CD4-positive, alpha-beta memory T cell (primary cell): ENCODE data around the gene RAMP1. TPM values are rescaled to one million over a fixed set of nuclear protein-coding genes. Genes with fewer than 3 reads are reported as not detected.

Experiments
- CTCF ChIA-PET: fragments of 350-600 bp; sonication (Branson Sonifier 250); formaldehyde crosslinking; loops from one replicate; lab custom pipeline; 2021; ENCODE audit warnings: inconsistent platforms; ENCODE audit not compliant: partially characterized antibody; lab: Charles Lee
- POLR2A ChIA-PET: fragments of 350-600 bp; sonication (Branson Sonifier 250); formaldehyde crosslinking; loops from one replicate; lab custom pipeline; 2021; ENCODE audit not compliant: partially characterized antibody; lab: Charles Lee
- DNase-seq, 5 donors: peaks; one replicate each; pipeline versions ENCODE4 v3.0.0 to v3.0.0-alpha.2; 2020 to 2022; ENCODE audit warnings: mixed read lengths in 1 of 5
- H3K27ac ChIP-seq: one replicate; pipeline ENCODE4 v1.7.0; 2013; ENCODE audit warnings: low read depth, low read length
- H3K27me3 ChIP-seq: 2 replicates; pipeline ENCODE4 v1.7.0; 2013; ENCODE audit warnings: mild to moderate bottlenecking, low read length, moderate library complexity; ENCODE audit not compliant: insufficient read depth
- H3K36me3 ChIP-seq: 2 replicates; pipeline ENCODE4 v1.7.0; 2013; ENCODE audit warnings: mild to moderate bottlenecking, low read length, moderate library complexity; ENCODE audit not compliant: insufficient read depth
- H3K4me1 ChIP-seq: 2 replicates; pipeline ENCODE4 v1.7.0; 2013; ENCODE audit warnings: mild to moderate bottlenecking, low read length, moderate library complexity; ENCODE audit not compliant: insufficient read depth
- H3K4me3 ChIP-seq, 2 donors: one replicate each; pipeline ENCODE4 v1.7.0; 2013; ENCODE audit warnings: low read length in 2 of 2, mild to moderate bottlenecking in 1 of 2
- H3K9me3 ChIP-seq, 2 donors: one replicate each; pipeline ENCODE4 v1.7.0; 2013; ENCODE audit warnings: low read length in 2 of 2, control low read depth in 1 of 2; ENCODE audit not compliant: control insufficient read depth in 1 of 2
- H3K27ac Mint-ChIP-seq, 7 donors: one replicate each; pipeline ENCODE4 v1.8.0; 2020 to 2021; ENCODE audit warnings: mixed read lengths in 7 of 7, mild to moderate bottlenecking in 6 of 7, inconsistent platforms in 3 of 7, moderate library complexity in 3 of 7
- H3K27me3 Mint-ChIP-seq, 2 donors: one replicate each; pipeline ENCODE4 v1.8.0; 2020 to 2021; ENCODE audit warnings: mixed read lengths in 2 of 2
- H3K36me3 Mint-ChIP-seq, 2 donors: one replicate each; pipeline ENCODE4 v1.8.0; 2020 to 2021; ENCODE audit warnings: mixed read lengths in 2 of 2, inconsistent platforms in 1 of 2, mild to moderate bottlenecking in 1 of 2
- H3K4me1 Mint-ChIP-seq, 4 donors: one replicate each; pipeline ENCODE4 v1.8.0; 2020 to 2021; ENCODE audit warnings: mixed read lengths in 4 of 4, mild to moderate bottlenecking in 1 of 4
- H3K4me3 Mint-ChIP-seq, 8 donors: one replicate each; pipeline ENCODE4 v1.8.0; 2020 to 2021; ENCODE audit warnings: mixed read lengths in 8 of 8, mild to moderate bottlenecking in 7 of 8, moderate library complexity in 6 of 8, inconsistent platforms in 3 of 8
- H3K9me3 Mint-ChIP-seq, 8 donors: one replicate each; pipeline ENCODE4 v1.8.0; 2020 to 2021; ENCODE audit warnings: mixed read lengths in 8 of 8, mild to moderate bottlenecking in 5 of 8, inconsistent platforms in 3 of 8, moderate library complexity in 1 of 8
- intact Hi-C: fragments of 100-400 bp; cut with micrococcal nuclease; formaldehyde crosslinking; loops from one replicate; pipeline ENCODE4 v1.15.1; 2023
- polyA plus RNA-seq, 2 donors: library from polyadenylated mRNA; unstranded; fragments of 300-500 nt; fragmentation: Illumina TruSeq; gene quantifications; one replicate each; pipeline ENCODE4 v1.2.3, GENCODE V29; 2021
- total RNA-seq, 2 experiments: library from RNA; stranded (reverse); gene quantifications; one replicate each; pipeline ENCODE4 v1.2.3, GENCODE V29; 2021

The RAMP1 gene
- total and polyA plus RNA-seq, 4 experiments from 2014 or later: 1.3 to 10.8 TPM; not detected in 2

DNA sequence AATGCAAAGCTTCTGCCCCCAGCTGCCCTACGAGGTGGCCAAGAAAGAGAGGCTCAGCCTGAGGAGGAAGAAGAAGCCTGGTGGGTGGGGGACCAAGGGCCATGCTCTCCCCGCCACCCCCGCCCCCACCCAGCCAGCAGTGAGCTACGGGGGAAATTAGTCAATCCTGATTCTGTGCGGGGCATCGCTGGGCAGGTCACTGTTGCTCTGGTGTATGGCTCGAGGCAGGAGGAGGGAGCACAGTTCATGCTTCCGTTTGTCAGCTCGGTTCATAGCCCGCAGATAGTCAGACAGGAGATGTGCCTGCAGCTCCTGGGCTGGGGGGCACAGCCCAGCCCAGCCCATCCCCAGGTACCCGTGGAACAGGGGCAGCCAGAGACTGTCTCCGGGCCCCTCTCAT is 17.1 kb downstream of the RAMP1 start:
- POLR2A ChIA-PET: no interaction called here

DNA sequence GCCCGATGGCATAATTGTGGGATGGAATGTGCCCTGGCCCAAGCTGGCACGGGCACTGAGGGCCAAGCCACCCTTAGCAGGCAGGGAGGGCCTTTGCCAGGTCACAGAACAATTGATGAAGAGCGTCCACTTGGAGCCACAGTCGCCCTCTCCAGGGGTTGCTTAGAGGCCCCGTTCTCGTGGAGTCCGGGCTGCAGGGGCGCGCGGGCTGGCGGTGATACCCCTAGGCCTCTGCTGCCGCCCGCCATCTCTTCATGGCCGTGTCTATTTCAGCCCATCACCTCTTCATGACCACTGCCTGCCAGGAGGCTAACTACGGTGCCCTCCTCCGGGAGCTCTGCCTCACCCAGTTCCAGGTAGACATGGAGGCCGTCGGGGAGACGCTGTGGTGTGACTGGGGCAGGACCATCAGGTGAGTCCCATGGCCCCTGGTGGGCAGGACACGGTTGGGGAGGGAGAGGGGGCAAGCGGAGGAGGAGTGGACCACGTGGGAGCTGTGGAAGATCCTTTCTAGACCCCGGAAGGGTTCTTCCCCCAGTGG is 17.6 kb downstream of the RAMP1 start:
- DNase-seq: no peak
- POLR2A ChIA-PET: no interaction called here
- no peak overlapping the region for H3K27ac ChIP-seq
- Mint-ChIP-seq H3K9me3 (no peaks in the 10 kb centered on the region), H3K27ac (no peak overlapping the region), H3K4me3 (no peak overlapping the region), H3K36me3 (no peaks in the 10 kb centered on the region), H3K4me1 (peaks cover 0 to 8% (median 3%) of the 10 kb centered on the region in 4 donors), H3K27me3 (peaks cover 2 to 3% of the 10 kb centered on the region in 2 donors)
- no peaks in the 10 kb centered on the region for H3K9me3 ChIP-seq
- no peaks in the 10 kb centered on the region for H3K27me3 ChIP-seq
- intact Hi-C loops: no loop called here
- H3K36me3 ChIP-seq: no peaks in the 10 kb centered on the region
- CTCF ChIA-PET: no interaction called here
- H3K4me3 ChIP-seq: no peak overlapping the region
- H3K4me1 ChIP-seq: no peaks in the 10 kb centered on the region

More for the DNA sequence above, 17.1 kb downstream of the RAMP1 start:
- DNase-seq: no peak
- Mint-ChIP-seq H3K27me3 (peaks cover 3 to 4% of the 10 kb centered on the region in 2 donors), H3K4me1 (peaks cover 0 to 8% (median 3%) of the 10 kb centered on the region in 4 donors), H3K36me3 (no peaks in the 10 kb centered on the region), H3K4me3 (no peak overlapping the region), H3K9me3 (no peaks in the 10 kb centered on the region), H3K27ac (no peak overlapping the region)
- intact Hi-C loops: no loop called here
- Histone ChIP-seq H3K4me1 (no peaks in the 10 kb centered on the region), H3K4me3 (no peak overlapping the region), H3K27ac (no peak overlapping the region), H3K9me3 (no peaks in the 10 kb centered on the region), H3K27me3 (no peaks in the 10 kb centered on the region), H3K36me3 (no peaks in the 10 kb centered on the region)
- CTCF ChIA-PET: no interaction called here

DNA sequence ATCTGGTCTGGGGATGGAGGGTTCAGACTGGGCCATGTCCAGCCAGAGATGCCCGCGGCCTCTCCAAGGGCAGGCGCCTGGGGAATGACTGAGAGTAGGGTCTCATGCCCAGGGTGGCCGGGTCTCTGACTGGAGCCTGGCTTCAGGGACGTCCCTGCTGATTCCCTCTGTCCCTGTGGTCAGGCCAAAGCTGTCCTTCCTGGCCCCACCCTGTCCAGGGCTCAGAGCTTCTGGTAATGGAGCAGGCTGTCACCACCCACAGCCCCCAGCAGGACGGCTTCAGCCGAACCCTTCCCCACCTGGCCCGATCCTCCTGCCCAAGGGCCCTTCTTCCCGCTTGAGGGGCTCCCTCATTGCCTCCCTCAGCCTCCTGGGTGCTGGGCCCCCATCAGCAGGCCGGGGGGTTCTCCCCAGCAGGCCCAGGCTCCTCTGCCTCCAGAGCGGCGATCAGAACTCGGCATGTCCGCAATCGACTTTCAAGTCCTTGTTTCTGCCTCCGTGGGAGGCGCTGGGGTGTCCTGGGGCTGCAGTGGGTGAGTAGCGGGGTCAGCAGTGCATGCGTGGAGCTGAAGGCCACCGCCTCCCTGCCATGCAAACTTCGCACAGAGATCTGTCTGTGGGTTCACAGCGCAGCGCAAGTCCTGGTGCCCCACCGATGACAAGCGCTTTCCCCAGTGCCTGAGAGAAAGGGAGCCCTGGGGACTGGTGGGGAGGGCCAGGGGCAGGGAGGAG is 18.3 kb downstream of the RAMP1 start:
- Mint-ChIP-seq H3K4me3 (no peak overlapping the region), H3K27me3 (peaks cover 2 to 3% of the 10 kb centered on the region in 2 donors), H3K9me3 (no peaks in the 10 kb centered on the region), H3K36me3 (no peaks in the 10 kb centered on the region), H3K4me1 (peaks cover 0 to 8% (median 3%) of the 10 kb centered on the region in 4 donors), H3K27ac (no peak overlapping the region)
- DNase-seq: no peak
- no peaks in the 10 kb centered on the region for H3K36me3 ChIP-seq
- H3K4me1 ChIP-seq: no peaks in the 10 kb centered on the region
- ChIA-PET POLR2A (no interaction called here), CTCF (no interaction called here)
- H3K27ac ChIP-seq: no peak overlapping the region
- no peak overlapping the region for H3K4me3 ChIP-seq
- no peaks in the 10 kb centered on the region for H3K9me3 ChIP-seq
- no peaks in the 10 kb centered on the region for H3K27me3 ChIP-seq
- intact Hi-C loops: no loop called here

DNA sequence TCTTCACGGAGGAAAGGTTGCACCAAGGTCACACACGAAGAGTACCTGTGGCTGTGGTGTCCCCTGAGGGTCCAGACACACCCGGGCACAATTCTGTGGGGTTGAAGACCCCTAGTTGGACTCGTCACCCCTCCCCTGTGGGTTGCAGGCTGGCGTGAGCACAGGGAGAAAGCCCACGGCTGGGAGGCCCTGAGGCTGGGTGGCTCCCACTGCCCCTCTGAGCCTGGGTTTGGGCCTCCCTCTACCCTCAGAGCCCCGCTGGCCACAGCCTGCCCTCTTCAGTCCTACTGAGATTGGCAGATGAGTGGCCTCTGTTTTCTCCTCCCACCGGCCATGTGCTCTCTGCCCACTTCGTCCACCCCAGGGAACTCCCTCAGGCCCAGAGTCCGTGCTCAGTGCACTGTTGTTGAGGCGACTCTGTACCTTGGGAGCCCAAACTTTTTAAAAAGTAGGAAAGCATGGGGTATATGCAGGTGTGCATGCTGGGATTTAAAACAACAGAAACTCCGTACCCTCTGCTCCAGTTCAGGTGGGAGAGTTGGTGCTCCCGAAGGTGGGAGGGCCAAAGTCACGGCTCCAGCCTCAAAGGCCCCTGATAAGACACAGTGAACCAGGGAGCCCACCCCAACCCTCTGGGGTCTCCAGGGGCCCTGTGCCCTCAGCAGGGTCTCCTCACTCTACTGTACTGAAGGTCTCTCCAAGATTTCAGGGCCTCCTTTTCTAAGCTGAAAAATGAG is 19.1 kb downstream of the RAMP1 start:
- ChIA-PET CTCF (no interaction called here), POLR2A (no interaction called here)
- Mint-ChIP-seq H3K4me3 (no peak overlapping the region), H3K27ac (no peak overlapping the region), H3K4me1 (peaks cover 0 to 8% (median 2%) of the 10 kb centered on the region in 4 donors), H3K9me3 (no peaks in the 10 kb centered on the region), H3K27me3 (peaks cover 0 to 3% of the 10 kb centered on the region in 2 donors), H3K36me3 (no peaks in the 10 kb centered on the region)
- intact Hi-C loops: no loop called here
- no peak for DNase-seq
- H3K4me1 ChIP-seq: no peaks in the 10 kb centered on the region
- no peaks in the 10 kb centered on the region for H3K36me3 ChIP-seq
- H3K27me3 ChIP-seq: no peaks in the 10 kb centered on the region
- no peaks in the 10 kb centered on the region for H3K9me3 ChIP-seq
- no peak overlapping the region for H3K4me3 ChIP-seq
- H3K27ac ChIP-seq: no peak overlapping the region

DNA sequence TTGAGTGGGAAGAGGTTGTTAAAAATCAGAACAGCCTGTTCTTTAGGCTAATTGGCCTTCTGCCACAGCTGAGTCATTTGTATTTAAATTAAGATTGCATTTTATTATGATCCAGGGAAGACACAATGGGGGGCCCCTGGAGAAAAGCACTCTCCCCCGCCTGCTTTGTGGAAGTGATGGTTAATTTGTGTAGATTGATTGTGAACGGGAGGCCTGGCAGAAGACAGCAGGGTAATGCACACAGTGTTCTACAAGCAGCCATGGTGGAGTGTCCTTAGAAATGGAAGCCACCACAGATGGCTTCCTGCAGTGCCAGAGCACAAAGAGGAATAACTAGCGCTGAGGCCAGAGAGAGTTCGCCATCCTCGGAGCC is 19.6 kb downstream of the RAMP1 start:
- Mint-ChIP-seq H3K27ac (no peak overlapping the region), H3K4me3 (no peak overlapping the region), H3K27me3 (peaks cover 0 to 3% of the 10 kb centered on the region in 2 donors), H3K9me3 (no peaks in the 10 kb centered on the region), H3K4me1 (peaks cover 0 to 3% (median 0%) of the 10 kb centered on the region in 4 donors), H3K36me3 (no peaks in the 10 kb centered on the region)
- no peaks in the 10 kb centered on the region for H3K36me3 ChIP-seq
- ChIA-PET POLR2A (no interaction called here), CTCF (no interaction called here)
- no peaks in the 10 kb centered on the region for H3K4me1 ChIP-seq
- H3K27ac ChIP-seq: no peak overlapping the region
- no peaks in the 10 kb centered on the region for H3K9me3 ChIP-seq
- no peak for DNase-seq
- intact Hi-C loops: no loop called here
- no peak overlapping the region for H3K4me3 ChIP-seq
- no peaks in the 10 kb centered on the region for H3K27me3 ChIP-seq

DNA sequence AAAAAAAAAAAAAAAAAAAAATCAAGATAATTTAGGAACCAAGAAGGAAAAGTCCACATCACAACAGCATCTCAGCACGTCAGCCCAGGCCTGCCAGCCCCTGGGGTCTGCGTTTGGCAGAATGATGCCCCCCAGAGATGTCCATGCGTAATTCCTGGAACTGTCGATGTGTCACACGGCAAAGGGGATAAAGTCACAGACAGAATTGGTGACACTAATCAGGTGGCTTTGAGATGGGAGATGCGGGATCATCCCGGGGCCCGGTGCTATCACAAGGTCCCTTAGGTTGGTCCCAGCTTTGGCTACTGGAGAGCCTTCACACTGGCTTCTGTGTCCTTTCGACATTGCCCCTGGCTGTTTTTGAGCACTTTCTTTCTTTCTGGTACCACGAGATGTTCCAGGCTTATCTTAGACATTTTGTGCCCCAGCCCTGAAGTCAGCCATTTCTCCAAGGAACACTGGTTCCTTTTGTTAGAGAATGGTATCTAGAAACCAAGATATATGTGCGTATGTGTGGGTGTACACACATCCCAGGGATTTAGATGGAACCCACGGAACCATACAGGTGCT is 20.7 kb downstream of the RAMP1 start:
- H3K27ac ChIP-seq: no peak overlapping the region
- H3K27me3 ChIP-seq: no peaks in the 10 kb centered on the region
- DNase-seq: no peak
- H3K36me3 Mint-ChIP-seq: no peaks in the 10 kb centered on the region
- CTCF ChIA-PET: no interaction called here
- H3K4me1 ChIP-seq: no peaks in the 10 kb centered on the region
- no peaks in the 10 kb centered on the region for H3K9me3 ChIP-seq
- intact Hi-C loops: no loop called here
- H3K36me3 ChIP-seq: no peaks in the 10 kb centered on the region
- no peak overlapping the region for H3K4me3 ChIP-seq
- POLR2A ChIA-PET: no interaction called here
- H3K27me3 Mint-ChIP-seq: no peaks in the 10 kb centered on the region
- no peak overlapping the region for H3K4me3 Mint-ChIP-seq
- no peaks in the 10 kb centered on the region for H3K9me3 Mint-ChIP-seq
- peak overlapping the region in 1 of 7 donors; percentile 48 for H3K27ac Mint-ChIP-seq
- peaks cover 0 to 3% (median 0%) of the 10 kb centered on the region in 4 donors for H3K4me1 Mint-ChIP-seq
